HepG2 (cell line): ENCODE data around the gene DNAJB12. TPM values are rescaled to one million over a fixed set of nuclear protein-coding genes. Genes with fewer than 3 reads are reported as not detected.

Experiments used
- ATAD3A ChIP-seq: sonication (generic); formaldehyde crosslinking; IDR thresholded peaks from 2 replicates; pipeline ENCODE4 v1.4.0; 2020; ENCODE audit warnings: missing genetic modification reagents
- CSRNP2 ChIP-seq: sonication (generic); formaldehyde crosslinking; conservative IDR thresholded peaks from 2 replicates; pipeline ENCODE4 v1.8.0; 2022; ENCODE audit warnings: low read depth, missing genetic modification reagents
- KDM1A ChIP-seq: IDR thresholded peaks from 2 replicates; pipeline ENCODE4 v1.6.1; 2016; ENCODE audit warnings: missing compliant biosample characterization
- KMT2A ChIP-seq: sonication (generic); formaldehyde crosslinking; IDR thresholded peaks from 2 replicates; pipeline ENCODE4 v1.4.0; 2020; ENCODE audit warnings: missing genetic modification reagents
- NFATC3 ChIP-seq: sonication (generic); formaldehyde crosslinking; IDR thresholded peaks from 2 replicates; pipeline ENCODE4 v1.5.1; 2020; ENCODE audit warnings: mild to moderate bottlenecking, missing genetic modification reagents
- ZBTB33 ChIP-seq: sonication (generic); formaldehyde crosslinking; IDR thresholded peaks from 2 replicates; pipeline ENCODE4 v1.4.0; 2020; ENCODE audit warnings: missing genetic modification reagents
- ZMYM4 ChIP-seq: sonication (generic); formaldehyde crosslinking; IDR thresholded peaks from 2 replicates; pipeline ENCODE4 v1.8.1; 2023; ENCODE audit warnings: mild to moderate bottlenecking, missing genetic modification reagents
- ZNF431 ChIP-seq: sonication (generic); formaldehyde crosslinking; IDR thresholded peaks from 2 replicates; pipeline ENCODE4 v1.9.0; 2022; ENCODE audit warnings: missing genetic modification reagents, low read depth, mild to moderate bottlenecking, borderline replicate concordance
- polyA plus RNA-seq, 8 experiments: library from polyadenylated mRNA; depleted of rRNA in 3 of 8; stranded (reverse) in 7 of 8; unstranded in 1 of 8; fragments of >200 nt; fragmentation: Illumina TruSeq in 4 of 8; extraction: Trizol in 4 of 8; gene quantifications; 2 replicates each; pipeline versions ENCODE4 v1.2.1 to v1.2.3, GENCODE V29; 2011 to 2016; ENCODE audit warnings: low read depth in 4 of 8, missing spikeins in 1 of 8, mixed read lengths in 1 of 8; ENCODE audit not compliant: insufficient read depth in 1 of 8
- total RNA-seq, 5 experiments: library from RNA; depleted of rRNA; stranded (reverse); fragments of >200 nt; fragmentation: Illumina TruSeq; extraction: Trizol; gene quantifications; 2 replicates each; pipeline ENCODE4 v1.2.3, GENCODE V29; 2016; ENCODE audit warnings: low read depth in 1 of 5

The DNAJB12 gene
- total and polyA plus RNA-seq, 2 of the 13 experiments (the other 11 are each of a cell fraction or from before 2014, with no cell fraction given): 10.8 to 18.2 TPM

- no peak for TF ChIP-seq CSRNP2
- TF ChIP-seq NFATC3 (CRISPR knock-in tag): no peak
- TF ChIP-seq KMT2A (CRISPR knock-in tag): no peak
- no peak for TF ChIP-seq KDM1A (CRISPR knock-in tag)
- TF ChIP-seq ZNF431 (CRISPR knock-in tag): no peak
- TF ChIP-seq ATAD3A (CRISPR knock-in tag): no peak
- no peak for TF ChIP-seq ZMYM4 (CRISPR knock-in tag)
- TF ChIP-seq ZBTB33 (CRISPR knock-in tag): no peak
- TF ChIP-seq, all 625 proteins: peak for 0
Measured at GRCh38 chr10:72365106-72365895, 10.6 kb upstream of the DNAJB12 start (continued).
